Astrocyte of the spinal cord (primary cell): Measurements from ENCODE around the gene VTI1B.
"Not testable (repeated sequence)": the region's sequence is repeated elsewhere in the genome, so short reads cannot be mapped to it uniquely, and the experiment has no call there.

Experiments
- DNase-seq: peaks from one replicate; pipeline ENCODE4 v3.0.0; 2011; ENCODE audit warnings: low read depth, low spot score
- H3K4me3 ChIP-seq: 2 replicates; pipeline ENCODE4 v1.5.1; 2011; ENCODE audit warnings: low read depth, mild to moderate bottlenecking, low read length, moderate library complexity
- CTCF ChIP-seq: IDR thresholded peaks from 2 replicates; pipeline ENCODE4 v1.5.1; 2012; ENCODE audit warnings: low read depth, mild to moderate bottlenecking, low read length, inconsistent platforms
- in situ Hi-C: cut with HindIII; loops from 2 replicates; pipeline ENCODE4 v1.10.0; 2017; ENCODE audit warnings: low sequenced_read_pairs

The VTI1B gene

DNA sequence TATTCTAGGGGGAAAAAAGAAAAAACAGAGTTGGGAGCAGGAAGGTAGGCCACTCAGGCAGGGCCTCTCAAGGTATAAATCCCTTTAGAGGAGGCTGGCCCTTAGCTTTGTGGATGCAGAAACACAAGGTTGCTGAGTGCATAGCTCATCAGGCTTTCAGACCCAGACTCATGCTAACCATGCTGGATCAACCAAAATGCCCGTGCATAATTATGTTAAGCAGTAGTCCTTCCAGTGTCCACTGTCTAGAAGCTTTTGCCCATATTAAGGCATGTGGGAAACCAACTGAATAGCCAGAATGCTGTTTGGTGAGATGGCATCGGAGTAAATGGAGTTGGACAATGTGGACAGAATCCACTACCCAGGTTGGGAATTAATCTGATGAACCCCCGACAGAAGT is 35.8 kb downstream of the VTI1B start:
- DNase-seq: no peak
- H3K4me3 ChIP-seq: no peak overlapping the region
- in situ Hi-C loops: no loop called here
- TF ChIP-seq CTCF: no peak

DNA sequence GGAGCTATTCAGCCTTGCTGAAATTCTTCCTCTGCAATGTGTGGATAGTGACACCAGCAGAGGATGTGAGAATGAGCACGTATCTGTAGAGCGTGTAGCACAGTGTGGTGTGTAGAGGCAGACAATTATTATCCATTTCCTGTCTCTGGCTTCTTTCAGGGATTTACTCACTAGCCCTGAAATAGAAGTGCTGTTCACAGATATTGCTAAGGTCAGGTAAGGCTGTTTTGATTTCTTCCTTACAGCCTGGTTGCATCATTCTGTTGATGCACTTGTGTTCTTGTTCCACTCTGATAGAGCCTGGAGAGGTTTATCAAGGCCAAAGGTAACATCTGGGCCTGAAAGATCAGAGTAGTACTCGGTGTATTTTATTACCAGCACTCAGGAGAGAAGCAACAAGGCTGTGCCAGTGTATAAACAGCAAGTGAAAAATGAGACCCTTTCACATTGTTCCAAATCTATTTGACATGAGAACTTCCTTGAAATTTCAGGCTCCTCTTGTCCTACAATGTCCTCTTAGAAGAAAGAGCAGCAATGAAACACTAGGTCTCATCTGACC is 38.0 kb downstream of the VTI1B start:
- peak; percentile 17 for DNase-seq
- TF ChIP-seq CTCF: no peak
- in situ Hi-C loops: no loop called here
- no peak overlapping the region for H3K4me3 ChIP-seq

GRCh38 chr14:67633451-67634147 is 40.8 kb downstream of the VTI1B start:
- no peak for TF ChIP-seq CTCF
- in situ Hi-C loops: no loop called here
- H3K4me3 ChIP-seq: no peak overlapping the region
- no peak for DNase-seq

DNA sequence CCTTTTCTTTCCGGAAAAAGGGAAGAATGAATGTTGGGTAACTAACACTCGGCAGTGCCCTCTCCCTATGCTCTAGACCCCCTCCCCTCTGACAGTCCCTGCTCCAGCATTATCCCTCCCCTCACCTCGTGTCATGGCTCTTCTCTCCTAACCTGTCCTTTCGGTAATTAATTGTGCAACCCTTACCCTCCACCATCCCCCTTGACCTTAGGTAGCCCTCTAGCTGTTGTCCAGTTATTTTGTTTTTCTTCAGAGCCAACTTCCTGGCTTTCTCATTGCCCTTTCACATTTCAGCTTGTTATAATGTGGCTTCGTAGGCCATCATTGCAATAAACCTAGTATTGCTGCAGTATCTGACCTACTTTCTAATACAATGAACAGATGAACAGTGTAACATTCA is 43.5 kb downstream of the VTI1B start:
- H3K4me3 ChIP-seq: no peak overlapping the region
- in situ Hi-C loops: no loop called here
- no peak for DNase-seq
- no peak for TF ChIP-seq CTCF

GRCh38 chr14:67630186-67630585 is 44.2 kb downstream of the VTI1B start:
- H3K4me3 ChIP-seq: no peak overlapping the region
- no peak for TF ChIP-seq CTCF
- in situ Hi-C loops: no loop called here
- DNase-seq: no peak

DNA sequence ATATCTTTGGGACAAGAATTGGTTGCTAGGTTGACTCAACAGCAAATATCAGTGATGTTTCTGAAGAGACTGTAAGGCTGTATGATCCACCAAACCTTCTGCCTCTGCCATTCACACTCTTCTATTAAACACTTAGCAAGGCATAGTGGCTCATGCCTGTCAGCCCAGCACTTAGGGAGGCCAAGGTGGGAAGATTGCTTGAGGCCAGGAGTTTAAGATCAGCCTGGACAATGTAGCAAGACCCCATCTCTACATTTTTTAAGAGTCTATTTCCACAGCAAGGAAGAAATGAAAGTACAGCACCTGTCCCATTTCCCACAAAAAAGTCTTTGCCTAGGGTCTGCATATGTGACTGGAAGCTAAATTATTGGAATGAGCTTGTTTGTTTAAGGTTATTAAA is 46.9 kb downstream of the VTI1B start:
- in situ Hi-C loops: no loop called here
- no peak for TF ChIP-seq CTCF
- H3K4me3 ChIP-seq: no peak overlapping the region
- no peak for DNase-seq

- DNase-seq, H3K4me3 ChIP-seq, in situ Hi-C loops: not testable (repeated sequence)
Measured at GRCh38 chr14:67626131-67626530, 48.3 kb downstream of the VTI1B start.
